NCI-H2107 (cell line): ENCODE measurements around the gene CLNK.

Source experiments
- DNase-seq: peaks from one replicate; lab custom pipeline; 2025; lab: John Stamatoyannopoulos, UW

CLNK gene

DNA sequence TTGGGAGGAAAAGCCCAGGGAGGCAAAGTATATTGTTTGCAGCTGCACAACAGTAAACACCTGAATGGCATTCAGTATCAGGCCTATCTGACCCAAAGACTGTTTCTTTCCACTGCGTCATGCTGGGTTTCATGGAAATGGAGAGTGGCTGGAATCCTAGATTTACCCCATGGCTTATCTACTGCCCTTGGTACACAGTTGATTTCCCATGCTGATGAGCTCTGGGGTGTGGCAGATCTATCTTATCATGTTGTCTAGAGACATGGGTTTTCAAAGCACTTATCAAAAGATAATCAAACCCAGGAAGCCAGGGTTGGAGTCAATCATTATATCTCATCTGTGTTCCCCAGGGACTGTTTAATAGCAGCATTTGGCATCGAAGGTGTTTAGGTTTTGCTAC lies 72.1 kb downstream of the CLNK start:
- no peak for DNase-seq

DNA sequence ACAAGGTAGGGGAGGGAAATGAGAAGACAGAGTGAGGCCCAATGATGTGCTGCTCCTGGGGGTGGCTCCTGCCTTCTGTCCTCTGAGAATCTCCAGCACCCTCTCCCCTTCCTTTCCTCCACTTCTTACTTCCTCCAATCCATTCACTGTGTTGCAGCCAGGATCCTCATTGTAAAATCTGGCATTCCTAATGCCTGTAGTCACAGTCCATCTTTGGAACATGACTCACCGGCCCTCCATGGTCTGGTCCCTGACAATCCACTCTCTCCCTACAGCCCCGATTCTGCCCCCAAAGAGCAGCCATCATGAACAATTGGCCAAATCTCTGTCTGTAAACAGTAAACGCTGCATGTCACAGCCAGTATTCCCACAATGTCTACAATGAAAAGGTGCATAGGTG lies 72.9 kb downstream of the CLNK start:
- no peak for DNase-seq

DNA sequence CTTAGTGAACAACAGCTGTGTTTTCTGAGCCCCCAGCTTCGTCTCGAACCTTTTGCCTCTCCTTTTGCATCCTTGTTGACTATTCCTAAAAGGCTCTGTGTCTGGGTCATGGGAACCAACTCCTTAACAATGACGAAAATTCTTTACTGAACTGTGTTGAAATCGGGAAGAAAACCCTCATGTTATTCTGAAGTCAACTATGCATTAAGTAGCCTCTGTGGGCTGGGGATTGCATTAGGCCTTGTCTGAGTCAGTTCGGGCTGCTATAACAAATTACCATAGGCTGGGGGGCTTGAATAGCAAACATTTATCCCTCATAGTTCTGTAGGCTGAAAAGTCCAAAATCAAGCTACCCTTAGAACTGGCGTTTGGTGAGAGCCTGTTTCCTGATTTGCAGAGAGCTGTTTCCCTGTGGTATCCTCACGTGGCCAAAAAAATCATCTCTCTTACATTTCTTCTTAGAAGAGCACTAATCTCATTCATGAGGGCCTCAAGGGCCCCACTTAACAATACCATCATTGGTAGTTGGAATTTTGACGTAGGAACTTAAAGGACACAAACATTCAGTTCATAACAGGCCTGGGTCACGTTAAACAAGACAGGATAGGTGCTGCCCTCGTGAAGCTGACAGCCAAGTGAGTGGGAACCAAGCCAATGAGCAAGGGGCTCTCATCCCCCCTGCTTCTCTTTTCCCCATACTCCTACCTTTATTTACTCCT lies 75.9 kb downstream of the CLNK start:
- DNase-seq: no peak

DNA sequence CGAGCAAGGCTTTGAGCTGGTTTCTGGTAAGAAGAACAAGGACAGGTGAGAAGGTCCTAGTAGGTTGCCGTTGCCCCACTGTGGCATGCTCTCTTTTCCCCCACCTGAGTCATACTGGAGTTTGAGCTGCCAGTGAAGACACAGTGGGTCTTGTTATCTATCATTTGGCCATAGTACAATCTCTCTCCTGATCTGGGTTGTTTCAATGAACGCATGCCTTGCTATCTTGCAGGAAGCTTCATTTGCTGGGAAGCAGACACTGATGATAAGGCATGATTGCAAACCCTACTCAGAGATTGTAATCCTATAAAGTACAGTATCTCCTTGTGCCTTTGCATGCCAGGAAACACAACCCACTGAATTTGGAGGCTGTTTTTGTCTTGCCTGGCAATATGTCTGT lies 77.4 kb downstream of the CLNK start:
- DNase-seq: no peak

DNA sequence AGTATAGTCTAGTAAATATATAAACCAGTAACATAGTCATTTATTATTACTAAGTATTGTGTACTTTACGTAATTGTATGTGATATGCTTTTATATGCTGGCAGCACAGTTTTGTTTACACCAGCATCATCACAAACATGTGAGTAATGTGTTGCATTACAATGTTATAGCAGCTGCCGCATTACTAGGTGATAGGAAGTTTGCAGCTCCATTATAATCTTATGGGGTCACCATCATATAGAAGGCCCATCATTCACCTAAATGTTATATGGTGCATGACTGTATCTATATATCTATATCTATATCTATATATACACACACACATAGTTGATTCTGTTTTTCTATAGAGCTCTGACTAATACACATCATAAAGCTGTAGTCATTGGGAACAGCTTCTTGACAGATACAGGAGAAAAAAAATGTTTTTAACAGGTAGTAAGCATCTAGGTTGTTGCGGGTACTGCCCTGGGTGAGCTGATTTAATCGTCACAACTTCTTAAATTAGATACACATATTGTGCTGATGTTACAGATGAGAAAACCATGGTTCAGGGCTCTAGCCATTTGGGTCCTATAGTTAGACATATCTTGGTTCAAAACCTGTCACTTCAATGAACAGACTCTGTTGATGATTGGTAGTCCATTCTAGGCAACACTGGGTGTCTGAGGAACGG lies 77.9 kb downstream of the CLNK start:
- no peak for DNase-seq

DNA sequence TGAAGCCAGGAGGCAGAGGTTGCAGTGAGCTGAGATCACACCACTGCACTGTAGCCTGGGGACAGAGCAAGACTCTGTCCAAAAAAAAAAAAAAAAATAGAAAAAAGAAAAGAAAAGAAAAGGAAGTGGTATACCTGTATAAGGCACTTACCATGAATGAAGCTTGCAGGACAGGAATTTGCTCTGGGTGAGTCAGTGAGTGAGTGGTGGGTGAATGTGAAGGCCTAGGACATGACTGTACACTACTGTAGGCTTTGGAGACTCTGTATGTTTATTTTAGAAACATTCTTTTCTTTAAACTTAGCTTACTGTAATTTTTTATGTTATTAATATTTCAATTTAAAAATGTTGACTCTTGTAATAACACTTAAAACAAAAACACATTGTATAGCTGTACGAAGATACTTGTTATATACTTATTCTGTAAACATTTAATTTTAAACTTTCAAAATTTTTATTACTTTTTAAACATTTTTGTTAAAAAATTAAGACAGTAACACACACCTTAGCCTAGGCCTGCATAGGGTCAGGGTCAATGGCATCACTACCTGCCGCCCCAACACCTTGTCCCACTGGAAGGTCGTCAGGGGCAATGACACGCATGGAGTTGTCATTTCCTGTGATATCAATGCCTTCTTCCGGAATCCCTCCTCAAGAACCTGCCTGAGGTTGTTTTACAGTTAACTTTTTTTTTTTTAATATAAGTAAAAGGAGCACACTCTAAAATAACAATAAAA lies 78.7 kb downstream of the CLNK start:
- no peak for DNase-seq

DNA sequence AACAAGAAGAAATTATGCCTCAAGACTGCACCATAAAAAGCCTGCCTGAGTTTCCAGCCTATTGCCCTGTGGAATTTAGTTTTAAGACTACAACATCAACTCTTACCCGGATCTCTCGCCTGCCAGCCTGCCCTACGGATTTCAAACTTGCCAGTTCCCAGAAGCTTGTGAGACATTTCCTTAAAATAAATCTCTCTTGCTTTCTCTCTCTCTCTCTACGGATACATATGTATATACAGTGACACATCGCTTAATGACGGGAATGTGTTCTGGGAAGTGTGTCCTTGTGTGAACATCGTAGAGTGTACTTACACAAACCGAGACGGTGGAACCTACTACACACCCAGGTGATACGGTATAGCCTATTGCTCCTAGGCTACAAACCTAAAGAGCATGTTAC lies 79.5 kb downstream of the CLNK start:
- DNase-seq: no peak

DNA sequence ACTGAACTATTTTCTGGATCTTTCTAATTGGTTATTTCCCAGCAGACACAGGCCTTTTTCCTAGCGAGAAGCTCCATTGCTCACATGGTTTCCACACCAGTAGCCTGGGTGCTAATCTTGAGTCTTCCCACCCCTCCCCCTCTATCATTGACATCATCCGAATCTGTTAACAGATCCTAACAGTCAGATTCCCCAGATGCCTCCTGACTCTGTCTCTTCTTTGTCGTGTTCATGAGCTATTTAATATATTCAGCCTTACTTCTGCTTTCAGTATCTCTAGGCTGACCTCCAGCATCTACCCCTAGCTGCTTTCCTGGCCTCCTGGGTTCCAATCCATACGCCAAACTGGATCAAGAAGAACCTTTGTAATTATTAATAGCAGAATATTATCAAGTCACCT lies 85.0 kb downstream of the CLNK start:
- DNase-seq: no peak

DNA sequence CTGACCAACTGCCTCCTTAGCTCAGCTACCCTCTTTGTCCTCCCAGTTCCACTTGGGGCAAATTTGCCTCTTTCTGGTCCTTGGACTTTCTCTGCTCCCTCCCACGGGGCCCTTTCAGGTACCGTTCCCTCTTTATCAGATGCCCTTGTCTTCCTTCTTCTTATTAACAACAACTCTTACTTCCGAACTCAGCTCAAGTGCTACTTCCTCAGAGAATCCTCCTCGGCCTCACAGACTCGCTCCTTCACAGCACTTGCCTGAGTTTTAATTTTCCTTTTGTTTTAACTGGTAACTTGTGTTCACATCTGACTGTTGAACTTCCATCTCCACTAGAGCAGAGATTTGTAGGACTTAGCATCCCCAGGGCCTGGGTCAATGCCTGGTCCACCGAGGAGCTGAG lies 85.7 kb downstream of the CLNK start:
- no peak for DNase-seq

DNA sequence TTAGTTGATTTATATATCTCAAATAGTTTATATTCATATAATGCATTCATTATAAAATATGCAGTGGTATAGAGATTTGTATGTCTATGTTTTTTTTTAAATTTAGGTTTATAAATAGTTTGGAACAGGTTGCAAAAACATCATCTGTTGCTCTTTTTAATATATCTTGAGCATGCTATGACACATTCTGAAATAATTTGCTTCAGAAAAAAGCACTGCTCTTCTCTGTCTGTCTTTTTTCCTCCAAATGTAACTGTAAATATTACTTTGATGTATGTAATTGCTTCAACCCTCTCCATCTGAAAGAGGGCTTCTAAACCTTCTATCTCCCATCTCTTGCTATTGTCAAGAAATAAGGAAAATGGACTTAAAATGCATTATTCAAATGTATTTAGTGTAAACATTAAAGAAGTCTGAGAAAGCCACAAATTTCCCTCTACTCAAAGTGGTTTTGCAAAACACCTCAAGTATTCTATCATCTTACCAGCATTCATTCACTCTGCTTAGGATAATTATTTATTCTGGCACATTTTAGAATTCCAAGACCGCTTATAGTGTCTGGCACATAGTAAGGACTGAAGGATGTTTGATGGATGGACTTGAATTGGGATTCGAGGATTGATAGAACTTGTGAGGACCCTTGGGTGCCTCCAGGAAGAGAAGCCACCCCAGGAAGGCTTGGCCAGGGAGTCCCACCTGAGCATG lies 87.8 kb downstream of the CLNK start:
- DNase-seq: no peak

DNA sequence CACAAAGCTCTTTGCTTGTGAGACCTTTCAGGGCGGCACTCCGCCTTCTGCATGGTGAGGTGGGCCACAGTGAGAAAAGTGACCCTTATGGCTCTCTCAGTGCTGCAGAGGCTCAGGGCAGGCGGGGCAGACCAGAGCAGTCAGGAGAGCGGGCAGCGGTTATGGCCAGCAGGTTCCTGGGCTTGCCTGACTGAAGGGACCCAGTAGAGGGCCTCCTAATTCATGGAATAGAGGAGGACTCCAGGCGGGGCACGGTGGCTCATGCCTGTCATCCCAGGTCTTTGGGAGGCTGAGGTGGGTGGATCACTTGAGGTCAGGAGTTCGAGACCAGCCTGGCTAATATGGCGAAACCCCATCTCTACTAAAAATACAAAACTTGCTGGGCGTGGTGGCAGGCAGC lies 91.4 kb downstream of the CLNK start:
- DNase-seq: no peak

DNA sequence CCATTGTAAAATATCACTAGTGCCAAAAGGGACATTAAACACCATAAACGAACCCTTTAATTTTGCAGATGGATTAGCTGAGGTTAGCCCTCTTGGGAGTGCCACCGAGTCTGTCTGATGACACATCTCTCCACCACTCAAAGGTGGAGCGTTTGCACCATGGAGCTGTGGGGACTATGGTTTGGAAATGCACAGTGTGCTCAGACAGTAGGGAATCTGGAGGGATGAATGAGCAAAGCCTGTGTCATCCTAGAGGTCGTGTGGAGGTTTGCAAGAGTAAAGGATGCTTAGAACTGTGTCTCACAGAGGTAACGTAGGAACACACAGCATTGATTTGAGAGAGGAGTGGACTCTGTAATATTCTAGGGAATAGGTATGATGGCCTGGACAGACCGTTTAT lies 93.7 kb downstream of the CLNK start:
- no peak for DNase-seq

DNA sequence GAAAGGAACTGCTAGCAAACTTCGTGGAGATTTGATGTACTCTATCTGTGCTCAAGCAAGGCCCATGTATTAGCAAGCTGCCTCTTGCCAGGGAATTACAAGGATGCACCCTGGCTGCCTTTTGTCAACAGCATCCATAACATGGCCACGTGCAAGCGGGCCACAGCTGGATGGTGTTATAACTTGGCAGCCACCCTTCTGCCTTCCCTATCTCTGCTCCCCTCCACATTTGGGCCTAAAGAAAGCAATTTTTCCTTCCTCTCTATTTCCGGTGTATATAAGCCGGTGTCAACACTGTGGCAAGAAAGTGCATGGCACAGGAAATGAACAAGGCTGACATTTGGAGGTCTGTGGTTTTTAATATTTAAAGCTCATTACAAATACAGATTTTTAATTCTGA lies 94.8 kb downstream of the CLNK start:
- no peak for DNase-seq

DNA sequence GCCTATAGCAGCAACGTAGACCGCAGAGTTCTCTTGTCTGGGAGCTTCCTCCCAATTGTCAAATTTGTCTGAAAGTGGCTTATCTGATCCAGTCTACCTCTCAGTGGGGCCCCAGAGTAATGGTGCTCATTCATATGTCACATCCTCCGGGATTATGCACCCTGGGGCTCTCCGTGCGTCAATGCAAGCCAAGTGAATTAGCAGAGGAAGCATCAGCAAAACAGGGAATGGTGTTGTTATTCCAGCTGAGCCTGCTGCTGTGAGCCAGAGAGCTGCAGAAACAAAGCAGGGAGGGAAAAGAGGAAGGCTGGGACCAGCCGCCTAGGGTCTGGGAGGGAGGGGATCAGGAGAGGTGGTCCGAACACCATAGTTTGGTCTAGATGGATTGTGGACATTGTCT lies 95.2 kb downstream of the CLNK start:
- no peak for DNase-seq

DNA sequence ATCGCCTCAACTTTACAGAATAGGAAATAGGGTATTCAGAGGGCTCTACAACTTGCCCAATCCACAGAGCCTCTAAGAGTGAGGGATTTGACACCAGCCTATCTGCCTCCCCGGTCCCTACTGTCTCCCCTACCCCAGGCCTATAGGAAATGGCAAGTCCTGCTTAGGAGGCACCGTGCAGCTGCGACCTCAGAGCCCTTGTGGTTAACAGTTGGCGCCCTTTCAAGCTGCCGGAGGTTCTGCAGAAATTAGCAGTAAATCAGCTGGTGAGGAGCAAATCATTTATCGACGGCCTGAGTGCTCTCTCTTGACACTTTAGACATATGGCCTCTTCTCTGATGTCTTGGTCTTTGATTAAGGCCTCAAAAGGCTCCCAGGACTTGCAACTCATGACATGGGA lies 96.9 kb downstream of the CLNK start:
- DNase-seq: no peak

DNA sequence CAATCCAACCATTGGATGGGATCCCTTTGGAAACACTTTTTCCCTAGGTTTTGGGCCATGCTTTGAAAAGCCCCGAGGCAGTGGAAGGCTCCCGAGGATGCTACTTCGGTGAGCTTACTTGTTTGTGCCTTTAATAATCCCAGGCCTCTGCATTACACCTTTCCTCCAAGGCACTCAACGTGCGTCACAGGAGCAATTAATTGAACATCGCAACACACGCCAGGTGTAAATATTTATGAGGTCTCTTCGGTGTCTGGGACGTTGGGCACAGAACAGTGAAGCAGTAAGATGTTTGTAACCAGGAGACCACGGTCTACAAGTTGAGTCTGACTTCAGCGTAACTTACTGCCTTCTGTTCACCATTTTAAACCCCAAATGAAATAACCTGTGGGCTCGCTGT lies 97.3 kb downstream of the CLNK start:
- no peak for DNase-seq

DNA sequence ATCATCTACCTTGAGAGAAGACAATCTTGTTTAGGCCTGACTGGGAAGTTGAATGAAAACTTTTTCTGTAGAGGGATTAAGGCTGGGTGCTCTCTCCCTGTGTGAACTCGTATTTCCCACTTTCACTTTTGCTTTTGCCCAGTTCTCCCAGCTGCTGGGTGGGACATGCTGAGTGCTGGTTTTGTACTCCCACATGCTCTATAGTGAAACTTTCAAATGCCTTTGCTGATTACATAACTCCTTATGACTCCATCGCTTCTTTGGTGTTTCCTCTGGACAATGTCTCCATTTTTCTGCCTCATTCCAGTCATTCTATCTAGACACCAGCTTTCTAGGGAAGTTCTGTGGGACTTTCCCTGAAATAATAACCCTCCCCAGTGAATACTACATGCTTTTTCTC lies 100.5 kb downstream of the CLNK start:
- no peak for DNase-seq

DNA sequence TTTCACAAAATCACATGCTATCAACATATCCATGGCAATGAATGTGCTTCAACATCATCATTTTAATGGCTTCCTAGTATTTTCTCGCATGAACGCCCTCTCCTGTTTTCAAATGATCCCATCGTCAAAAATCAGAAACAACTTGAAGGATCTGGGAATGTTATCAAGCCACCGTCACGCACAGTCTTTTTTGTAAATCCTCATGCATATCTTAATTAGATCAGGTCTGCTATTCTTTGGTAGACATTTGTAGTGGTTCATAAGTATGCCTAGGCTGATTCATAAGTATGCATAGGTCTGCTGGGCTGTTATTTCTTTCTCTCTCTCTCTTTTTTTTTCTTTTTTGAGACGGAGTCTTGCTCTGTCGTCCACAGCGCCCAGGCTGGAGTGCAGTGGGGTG lies 101.6 kb downstream of the CLNK start:
- DNase-seq: no peak

DNA sequence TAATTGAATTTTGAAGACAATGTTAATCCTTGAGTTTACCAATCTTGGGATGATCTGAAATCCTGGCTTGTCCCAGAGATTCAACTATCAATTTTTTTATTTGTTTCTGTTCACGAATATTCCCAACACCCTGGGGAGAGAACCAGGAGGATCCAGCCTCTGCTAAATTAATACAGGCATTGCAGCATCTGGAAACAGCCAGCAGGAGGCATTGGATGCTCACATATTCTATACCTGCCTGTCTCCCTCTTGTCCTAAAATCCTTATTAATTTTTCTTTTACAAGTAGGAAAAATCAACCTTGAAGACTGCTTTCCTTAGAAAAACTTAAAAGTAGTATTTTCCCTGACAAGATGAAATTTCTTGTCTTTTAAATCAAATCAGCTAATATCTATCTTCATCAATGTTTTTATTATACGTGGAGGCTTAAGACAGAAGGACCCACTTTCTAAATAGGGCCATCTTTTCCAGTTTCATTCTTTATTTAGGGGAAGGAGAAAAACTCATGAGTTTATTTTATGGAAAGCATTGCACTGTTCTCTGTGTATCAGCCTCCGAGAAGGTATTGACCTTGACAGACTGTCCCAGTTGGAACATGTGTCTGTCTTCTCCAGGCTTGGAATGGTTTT lies 102.4 kb downstream of the CLNK start:
- DNase-seq: no peak

DNA sequence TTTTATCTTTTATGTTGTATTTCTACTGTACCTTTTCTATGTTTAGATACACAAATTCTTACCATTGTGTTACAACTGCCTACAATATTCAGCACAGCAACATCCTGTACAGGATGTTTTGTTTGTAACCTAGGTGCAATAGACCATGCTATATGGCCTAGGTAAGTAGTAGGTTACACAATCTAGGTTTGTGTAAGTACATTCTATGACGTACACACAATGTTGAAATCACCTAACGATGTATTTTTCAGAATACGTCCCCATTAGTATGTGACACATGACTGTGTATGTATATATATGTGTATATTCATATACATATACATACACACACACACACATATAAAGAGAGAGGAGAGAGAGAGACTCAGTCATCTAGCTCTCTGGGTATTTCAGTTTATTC lies 103.5 kb downstream of the CLNK start:
- DNase-seq: no peak

DNA sequence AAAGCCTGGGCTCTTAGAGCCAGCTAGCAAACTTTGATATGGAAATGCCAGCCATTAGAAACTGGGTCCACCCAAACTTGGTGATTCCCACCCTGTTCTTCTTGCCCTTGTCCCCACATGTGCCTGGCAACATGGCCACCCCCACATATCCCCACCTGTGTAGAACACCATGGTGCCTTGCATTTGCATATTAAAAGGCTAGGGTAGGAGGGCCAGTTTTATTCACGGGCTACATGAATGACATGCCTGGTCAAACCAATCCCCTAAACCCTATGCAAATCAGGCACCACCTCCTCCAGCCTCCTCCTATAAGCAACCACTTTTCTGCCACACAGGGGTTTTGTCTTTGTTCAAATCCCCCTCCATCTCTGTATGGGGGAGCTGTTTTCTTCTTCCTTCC lies 104.9 kb downstream of the CLNK start:
- DNase-seq: no peak
